WTC11 (cell line): ENCODE measurements around the gene CDCA8.
"Not testable (repeated sequence)": the region's sequence is repeated elsewhere in the genome, so short reads cannot be mapped to it uniquely, and the experiment has no call there.

ENCODE experiments used
- CBFB ChIP-seq: sonication (generic); formaldehyde crosslinking; IDR thresholded peaks from 2 replicates; pipeline ENCODE4 v1.8.1; 2022; ENCODE audit warnings: mild to moderate bottlenecking, low read depth, missing genetic modification reagents
- CREB1 ChIP-seq: sonication (generic); formaldehyde crosslinking; IDR thresholded peaks from 2 replicates; pipeline ENCODE4 v1.8.0; 2023; ENCODE audit warnings: mild to moderate bottlenecking, missing genetic modification reagents
- CTCF ChIP-seq: fragments of 200-600 bp; IDR thresholded peaks from 2 replicates; pipeline ENCODE4 v1.8.0; 2022; ENCODE audit warnings: antibody characterized with exemption
- FOXK1 ChIP-seq: sonication (generic); formaldehyde crosslinking; IDR thresholded peaks from 2 replicates; pipeline ENCODE4 v1.8.0; 2022; ENCODE audit warnings: mild to moderate bottlenecking, moderate library complexity, missing genetic modification reagents
- HMGXB4 ChIP-seq: sonication (generic); formaldehyde crosslinking; IDR thresholded peaks from 2 replicates; pipeline ENCODE4 v1.8.1; 2023; ENCODE audit warnings: mild to moderate bottlenecking, moderate library complexity, missing genetic modification reagents
- MXD4 ChIP-seq: fragments of 250-450 bp; sonication (Bioruptor Pico); IDR thresholded peaks from 2 replicates; pipeline ENCODE4 v1.8.0; 2021; ENCODE audit warnings: mild to moderate bottlenecking, moderate library complexity, borderline replicate concordance
- ZNF138 ChIP-seq: sonication (generic); formaldehyde crosslinking; conservative IDR thresholded peaks from 2 replicates; pipeline ENCODE4 v1.8.1; 2022; ENCODE audit warnings: mild to moderate bottlenecking, moderate library complexity, missing genetic modification reagents
- ZNF263 ChIP-seq: sonication (generic); formaldehyde crosslinking; IDR thresholded peaks from 2 replicates; pipeline ENCODE4 v1.8.1; 2022; ENCODE audit warnings: low read depth, mild to moderate bottlenecking, moderate library complexity, missing genetic modification reagents
- ZNF396 ChIP-seq: fragments of 250-450 bp; sonication (Bioruptor Pico); IDR thresholded peaks from 2 replicates; pipeline ENCODE4 v1.8.0; 2021; ENCODE audit warnings: mild to moderate bottlenecking, moderate library complexity, borderline replicate concordance

- TF ChIP-seq CREB1 (CRISPR knock-in tag); ZNF396 (CRISPR knock-in tag); CTCF; FOXK1 (CRISPR knock-in tag); MXD4 (CRISPR knock-in tag); CBFB; HMGXB4 (CRISPR knock-in tag); ZNF138 (CRISPR knock-in tag); ZNF263: not testable (repeated sequence)
Observed at GRCh38 chr1:37738619-37739018, 46.3 kb downstream of the CDCA8 start.
